ENCODE results near the gene JARID2.
"Not testable (repeated sequence)": the region's sequence is repeated elsewhere in the genome, so short reads cannot be mapped to it uniquely, and the experiment has no call there.

Gene JARID2

DNA sequence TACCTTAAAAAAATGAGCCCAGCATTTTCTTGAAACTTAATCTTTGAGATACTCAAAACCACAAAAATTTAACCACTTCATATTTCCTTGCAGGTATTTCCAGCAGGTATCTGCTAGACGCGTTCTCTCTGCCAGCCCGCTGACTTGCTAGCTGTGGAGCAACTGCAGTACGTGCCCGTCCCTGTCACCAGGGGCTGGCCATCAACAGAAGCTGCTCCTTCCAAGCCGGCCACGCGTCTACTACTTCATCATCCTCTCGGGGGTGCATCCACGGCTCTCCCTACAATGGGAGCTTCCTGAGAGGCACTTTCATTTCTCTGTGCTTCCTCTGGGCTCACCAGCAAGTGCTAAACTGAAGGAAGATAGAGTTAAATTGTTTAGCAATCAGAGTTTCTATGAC lies 284.5 kb downstream of the JARID2 start:
- DNase-seq = no peak

DNA sequence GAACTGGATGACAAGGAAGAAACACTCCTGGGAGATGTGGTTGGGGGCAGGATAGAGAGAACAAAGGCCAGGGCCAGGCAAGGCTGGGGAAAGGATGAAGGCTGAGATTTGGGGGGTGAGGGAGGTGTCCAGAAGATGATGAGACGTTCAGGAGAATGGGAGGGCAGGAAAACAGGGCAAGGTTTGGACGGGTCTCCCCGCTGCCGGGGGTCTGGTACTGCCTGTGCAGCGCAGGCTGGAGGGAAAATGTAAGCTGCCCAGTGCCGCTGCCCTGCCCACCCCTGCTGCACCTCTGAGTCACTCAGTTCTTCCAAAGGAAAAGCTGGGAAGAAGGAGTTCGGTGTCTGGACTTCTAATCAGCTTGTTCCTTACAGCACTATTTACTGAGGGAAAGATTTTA lies 286.1 kb downstream of the JARID2 start:
- no peak for DNase-seq

DNA sequence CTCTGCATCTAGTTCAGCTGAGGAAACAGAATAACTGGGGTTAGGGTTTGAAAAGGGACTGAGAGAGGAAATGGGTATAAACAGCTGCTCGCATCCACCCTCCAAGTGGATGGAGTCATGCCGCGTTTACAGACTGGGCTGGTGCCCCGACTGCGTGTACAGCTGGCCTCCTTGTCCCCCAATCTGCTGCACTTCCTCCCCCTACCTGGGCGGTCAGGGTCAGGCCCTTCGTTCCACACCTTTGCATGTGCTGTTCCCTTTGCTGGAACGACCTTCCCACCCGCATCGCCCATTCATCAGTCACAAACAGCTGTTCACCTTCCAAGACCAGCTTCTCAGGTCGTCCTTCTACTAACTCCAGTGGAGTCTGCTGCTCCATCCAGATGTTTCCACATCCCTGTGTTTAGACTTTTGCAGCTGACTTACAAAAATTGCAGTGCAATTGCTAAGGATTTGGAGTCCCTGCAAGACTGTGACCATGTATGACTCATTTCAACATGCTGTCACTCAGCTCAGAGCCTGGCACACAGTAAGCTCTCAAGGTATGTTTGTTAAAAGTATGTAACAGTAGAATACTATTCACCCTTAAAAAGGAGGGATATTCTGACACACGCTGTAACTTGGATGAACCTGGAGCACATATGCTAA lies 287.6 kb downstream of the JARID2 start:
- DNase-seq = no peak

DNA sequence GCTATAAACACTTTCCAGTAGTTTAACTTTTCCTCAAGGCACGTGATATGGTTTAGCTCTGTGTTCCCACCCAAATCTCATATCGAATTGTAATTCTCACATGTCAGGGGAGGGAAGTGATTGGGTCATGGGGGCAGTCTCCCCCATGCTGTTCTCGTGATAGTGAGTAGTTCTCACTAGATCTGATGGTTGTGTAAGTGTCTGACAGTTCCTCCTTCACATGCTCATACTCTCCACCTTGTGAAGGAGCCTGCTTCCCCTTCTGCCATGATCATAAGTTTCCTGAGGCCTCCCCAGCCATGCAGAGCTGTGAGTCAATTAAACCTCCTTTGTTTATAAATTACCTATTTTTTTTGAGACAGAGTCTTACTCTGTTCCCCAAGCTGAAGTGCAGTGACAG lies 289.1 kb downstream of the JARID2 start:
- DNase-seq = no peak

DNA sequence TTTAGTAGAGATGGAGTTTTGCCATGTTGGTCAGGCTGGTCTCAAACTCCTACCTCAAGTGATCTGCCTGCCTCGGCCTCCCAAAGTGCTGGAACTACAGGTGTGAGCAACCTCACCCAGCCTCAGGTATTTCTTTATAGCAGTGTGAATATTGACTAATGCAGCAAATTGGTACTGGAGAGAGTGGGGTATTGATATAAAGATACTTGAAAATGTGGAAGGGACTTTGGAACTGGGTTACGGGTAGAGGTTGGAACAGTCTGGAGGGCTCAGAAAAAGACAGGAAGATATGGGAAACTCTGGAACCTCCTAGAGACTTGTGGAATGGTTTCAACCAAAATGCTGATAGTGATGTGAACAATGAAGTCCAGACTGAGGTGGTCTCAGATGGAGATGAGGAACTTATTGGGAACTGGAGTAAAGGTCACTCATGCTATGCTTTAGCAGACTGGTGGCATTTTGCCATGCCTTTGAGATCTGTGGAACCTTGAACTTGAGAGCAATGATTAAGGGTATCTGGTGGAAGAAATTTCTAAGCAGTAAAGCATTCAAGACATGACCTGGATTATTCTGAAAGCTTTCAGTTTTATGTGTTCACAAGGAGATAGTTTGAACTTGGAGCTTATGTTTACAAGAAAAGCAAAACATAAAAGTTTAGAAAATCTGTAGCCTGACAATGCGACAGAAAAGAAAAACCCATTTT lies 289.8 kb downstream of the JARID2 start:
- no peak for DNase-seq

DNA sequence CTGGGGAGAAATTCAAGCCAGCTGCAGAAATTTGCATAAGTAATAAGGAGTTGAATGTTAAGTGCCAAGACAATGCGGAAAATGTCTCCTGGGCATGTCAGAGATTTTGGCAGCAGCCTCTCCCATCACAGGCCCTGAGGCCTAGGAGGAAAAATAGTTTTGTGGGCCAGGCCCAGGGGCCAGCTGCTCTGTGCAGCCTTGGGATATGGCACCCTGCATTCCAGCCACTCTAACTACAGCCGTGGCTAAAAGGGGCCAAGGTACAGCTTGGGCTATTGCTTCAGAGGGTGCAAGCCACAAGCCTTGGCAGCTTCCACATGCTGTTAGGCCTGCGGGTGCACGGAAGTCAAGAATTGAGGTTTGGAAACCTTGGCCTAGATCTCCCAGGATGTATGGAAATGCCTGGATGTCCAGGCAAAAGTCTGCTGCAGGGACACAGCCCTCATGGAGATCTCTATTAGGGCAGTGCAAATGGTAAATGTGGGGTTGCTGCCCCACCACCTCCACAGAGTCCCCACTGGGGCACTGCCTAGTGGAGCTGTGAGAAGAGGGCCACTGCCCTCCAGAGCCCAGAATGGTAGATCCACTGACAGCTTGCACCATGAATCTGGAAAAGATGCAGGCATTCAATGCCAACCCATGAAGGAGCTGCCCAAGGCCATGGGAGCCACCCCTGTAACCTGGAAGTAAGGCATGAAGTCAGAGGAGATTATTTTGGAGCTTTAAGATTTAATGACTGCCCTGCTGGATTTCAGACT lies 290.5 kb downstream of the JARID2 start:
- no peak for DNase-seq

DNA sequence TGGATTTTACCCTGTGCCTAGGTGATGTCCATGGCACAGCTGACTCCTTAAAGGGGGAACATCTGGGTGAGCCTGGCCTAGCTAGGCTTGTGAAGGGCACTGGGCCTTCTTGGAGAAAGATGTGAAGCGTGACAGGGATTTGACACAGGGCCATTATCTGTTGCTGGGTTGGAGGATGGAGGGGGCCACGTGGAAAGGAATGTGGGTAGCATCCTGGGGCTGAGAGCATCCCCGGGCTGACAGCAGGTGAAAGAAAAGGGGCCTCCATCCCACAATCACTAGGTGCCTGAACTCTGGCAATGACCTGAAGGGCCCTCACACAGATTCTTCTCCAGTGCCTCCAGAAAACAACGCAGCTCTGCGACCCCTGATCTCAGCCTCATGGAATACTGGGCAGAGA lies 292.2 kb downstream of the JARID2 start:
- DNase-seq = no peak

DNA sequence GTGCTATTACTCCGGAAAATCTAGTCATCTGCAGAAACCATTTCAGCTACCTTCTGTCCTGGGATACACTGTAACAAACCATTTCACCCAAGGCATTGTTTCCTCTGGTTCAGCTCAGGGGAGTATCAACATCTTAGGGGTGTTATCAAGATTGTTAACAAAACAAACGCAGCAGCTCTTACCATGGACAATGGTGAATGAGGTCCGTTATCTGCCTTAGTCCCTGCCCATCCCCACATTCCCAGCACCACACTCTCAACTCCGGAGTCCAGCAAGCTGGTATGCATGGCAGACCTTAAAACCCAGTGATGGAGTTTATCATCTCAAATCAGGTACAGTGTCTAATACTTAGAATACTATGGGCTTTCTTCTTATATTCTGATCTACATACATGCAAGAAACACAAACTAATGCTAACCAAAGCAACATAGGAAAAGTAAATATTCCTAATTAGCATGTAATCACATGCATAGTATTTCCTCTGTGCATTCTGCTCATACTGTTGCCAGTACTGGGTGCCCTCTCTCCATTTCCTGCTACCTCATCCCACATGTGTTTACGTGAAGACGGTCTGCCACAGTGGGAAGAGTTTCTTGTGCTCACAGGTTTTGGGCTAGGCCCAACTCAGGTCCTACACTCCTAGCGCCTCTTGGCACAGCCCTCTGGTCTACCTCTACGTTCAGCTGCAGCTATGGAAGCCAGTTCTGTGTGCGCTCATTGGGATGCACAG lies 293.1 kb downstream of the JARID2 start:
- no peak for DNase-seq

DNA sequence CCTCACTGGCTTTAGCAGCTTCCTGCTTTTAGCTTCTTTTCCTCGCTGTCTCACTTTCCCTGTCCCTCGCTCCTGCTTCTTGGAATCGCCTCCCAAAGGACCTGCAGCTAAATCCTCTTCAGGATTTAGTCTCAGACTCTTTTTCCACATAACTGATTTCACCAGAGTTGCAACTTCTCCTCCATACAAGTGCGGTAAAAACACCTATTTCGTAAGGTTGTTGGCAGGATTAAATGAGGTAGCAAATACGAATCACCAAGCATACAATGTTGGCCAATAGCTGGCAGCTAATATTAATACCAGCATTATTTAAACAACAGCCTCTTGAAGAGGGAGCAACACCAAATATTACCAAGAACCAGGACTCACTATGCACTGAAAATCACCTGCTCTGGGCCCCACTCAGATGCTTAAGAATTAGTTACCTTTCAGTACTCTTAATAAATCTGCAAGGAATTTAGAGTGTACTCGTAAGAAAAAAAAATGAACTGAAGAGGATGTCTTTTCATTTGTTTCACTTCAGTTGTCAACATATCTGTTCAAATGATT lies 293.9 kb downstream of the JARID2 start:
- DNase-seq = no peak

DNA sequence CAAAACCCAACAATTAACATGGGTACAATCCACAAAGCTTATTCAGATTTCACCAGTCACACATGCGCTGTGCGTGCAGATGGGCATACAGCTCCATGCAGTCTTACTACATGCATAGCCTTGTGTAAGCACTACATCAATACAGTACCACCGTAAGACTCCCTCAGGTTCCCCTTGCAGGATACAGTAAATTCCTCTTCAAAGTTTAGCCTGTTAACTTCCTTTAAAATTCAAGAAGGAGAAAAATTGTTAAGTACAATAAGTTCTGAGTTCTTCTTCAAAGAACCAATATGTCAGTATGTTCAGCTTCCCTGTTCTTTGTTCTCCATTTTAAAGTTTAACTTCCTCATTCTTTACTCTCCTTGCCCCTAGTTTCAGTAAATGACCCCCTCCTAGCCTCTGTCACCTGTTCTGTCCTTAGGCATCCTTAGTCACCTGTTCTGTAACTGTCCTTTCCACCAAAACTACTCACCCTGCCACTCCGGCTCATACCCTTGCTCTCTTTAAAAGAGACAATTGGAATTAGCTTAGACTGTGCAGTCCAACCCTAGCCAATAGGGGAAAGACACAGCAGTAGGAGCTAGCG lies 297.6 kb downstream of the JARID2 start:
- not testable (repeated sequence) for DNase-seq

DNA sequence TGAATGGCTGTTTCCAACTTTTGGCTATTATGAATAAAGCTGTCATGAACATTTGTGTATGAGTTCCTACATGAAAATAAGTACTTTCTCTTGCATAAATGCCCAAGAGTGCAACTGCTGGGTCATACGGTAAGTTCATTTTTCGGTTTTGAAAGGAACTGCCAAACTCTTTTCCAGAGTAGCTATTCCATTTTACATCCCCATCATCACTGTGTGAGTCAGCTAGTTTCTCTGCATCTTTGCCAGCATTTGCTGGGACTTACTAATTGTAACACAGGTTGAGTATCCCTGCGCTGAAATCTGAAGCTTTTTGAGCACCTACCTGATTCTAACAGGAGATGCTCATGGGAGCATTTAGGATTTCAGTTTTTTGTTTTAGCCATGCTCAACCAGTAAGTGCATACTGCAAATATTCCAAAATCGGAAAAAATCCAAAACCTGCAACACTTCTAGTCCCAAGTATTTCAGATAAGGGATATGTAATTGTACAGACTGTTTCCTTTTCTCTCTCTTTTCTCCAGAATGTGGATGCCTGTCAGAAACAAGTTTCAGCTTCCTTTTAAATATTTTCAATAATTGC lies 298.5 kb downstream of the JARID2 start:
- DNase-seq = no peak

DNA sequence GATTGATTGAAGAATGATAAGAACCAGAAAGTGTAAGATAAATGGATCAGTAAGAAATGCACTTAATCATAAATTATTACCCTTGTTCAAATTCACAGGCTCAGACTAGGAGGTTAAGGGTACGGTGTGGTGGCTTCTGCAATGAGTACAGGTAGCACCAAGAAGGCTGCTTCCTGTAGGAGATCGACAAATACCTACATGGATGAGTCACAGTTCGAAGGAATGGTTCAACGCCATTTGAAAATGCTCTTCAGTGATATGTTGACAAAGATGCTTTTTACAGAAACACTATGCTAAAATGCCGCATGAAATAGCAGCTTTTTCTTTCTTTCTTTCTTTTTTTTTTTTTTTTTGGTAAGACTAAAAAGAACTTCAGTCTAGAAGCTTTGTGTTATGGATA lies 300.7 kb downstream of the JARID2 start:
- DNase-seq = no peak

DNA sequence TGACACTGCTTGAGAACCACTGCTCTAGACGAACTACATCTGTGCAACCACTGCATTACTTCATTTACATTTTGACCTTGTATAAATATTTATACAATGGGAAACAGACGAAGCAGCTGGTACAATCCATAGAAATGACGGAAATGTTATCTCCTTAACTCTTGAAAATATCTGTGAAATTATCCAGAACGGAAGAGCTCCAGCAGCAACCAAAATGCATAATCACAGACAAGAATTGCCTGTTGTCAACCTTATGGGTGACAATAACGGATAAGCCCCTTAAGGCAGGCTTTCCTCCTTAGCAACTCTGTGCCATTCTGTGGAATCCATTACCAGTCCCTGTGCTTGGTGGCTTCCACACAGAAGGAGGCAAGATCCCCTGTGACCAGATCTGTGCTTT lies 301.5 kb downstream of the JARID2 start:
- no peak for DNase-seq

DNA sequence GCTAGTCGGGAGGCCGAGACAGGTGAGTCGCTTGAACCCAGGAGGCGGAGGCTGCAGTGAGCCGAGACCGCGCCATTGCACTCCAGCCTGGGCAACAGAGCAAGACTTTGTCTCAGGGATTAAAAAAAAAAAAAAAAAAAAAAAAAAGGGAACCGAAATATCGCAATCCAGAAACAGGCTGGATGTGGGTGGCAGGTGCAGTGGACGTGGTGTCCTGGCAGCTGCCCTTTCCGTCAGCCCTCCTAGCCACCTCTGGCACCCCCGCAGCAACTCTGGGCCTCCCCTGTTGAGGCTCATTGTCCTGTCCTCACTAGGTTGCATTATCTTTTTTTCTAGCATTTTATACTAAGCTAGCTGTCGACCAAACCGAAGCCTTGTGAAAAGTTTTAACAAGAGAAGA lies 303.5 kb downstream of the JARID2 start:
- DNase-seq = no peak

DNA sequence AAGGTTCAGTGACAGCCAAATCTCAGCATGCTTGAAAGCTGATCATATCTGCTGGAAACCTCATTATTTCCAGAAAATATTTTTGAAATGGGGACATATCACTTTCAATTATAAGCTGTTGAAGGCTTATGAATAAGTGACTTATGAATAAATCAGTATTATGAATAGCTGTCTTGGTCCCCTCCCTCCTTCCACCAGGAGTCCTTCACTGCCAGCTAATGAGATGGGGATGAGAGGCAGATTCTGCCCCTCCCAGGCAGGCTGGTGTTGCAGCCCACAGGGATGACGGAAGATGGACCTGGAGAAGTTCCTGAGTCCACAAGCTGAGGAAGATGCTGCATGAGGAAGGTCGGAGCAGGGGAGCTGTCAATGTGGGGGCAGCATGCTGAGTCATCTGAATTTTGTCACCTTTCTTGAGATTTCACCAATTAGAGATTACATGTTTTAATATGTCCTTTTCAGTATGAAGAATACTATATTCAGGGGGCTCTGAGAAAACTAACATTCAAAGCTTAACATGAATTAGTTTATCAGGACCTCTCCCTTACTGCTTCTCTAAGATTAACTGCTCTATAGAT lies 304.8 kb downstream of the JARID2 start:
- no peak for DNase-seq

DNA sequence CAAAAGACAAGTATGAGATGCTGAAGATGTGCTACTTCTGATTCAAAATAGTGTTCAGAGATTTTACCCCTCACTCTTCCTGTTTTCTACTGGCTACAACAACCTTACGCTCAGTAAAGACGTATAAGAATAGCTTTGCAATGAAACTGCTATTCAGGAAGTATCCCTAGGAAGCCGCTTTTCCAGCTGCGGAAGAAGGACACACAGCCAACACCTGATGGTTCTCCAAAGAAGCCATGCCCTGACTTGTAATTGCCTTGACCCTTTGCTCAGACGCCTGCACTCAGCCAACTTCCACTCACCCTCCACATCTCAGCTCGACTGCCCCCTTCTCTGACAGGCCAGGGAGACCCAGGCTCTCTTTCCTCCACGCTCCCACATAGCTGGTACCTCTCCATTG lies 305.4 kb downstream of the JARID2 start:
- DNase-seq = no peak

DNA sequence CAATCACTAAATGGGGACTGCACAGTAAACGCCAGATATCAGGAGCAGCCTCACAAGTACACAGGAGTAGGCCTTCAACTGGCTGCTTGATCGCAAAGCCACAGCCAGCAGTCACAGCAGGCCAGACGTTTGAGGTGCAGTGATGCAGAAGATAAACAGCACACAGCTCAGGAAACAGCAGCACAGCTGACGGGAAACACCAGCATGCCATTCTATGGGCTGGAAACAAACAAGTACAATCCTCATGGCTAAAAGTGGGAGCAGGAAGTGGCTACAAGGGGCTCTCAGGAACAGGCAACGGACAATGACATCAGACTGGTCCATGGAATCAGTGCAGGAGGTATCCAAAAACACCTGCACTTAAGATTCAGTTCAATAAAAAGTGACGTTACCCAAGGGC lies 305.9 kb downstream of the JARID2 start:
- DNase-seq = no peak

DNA sequence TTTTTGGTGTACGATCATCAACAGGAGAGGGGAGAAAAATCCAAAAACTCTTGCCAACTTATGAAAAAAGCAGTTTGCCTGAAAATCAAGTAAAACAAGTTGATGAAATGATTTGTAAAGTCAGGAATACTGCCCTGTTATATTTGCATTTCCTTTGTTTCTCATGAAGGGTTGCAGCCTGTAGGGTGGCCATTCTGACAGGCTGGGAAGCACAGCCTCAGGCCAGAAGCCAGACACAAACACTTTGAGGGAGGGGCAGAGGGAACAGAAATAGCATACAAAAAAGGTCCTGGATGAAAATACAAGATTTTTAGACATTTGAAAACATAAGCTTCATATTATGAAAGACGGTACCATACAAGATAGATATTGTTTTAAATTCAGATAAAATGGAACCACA lies 307.2 kb downstream of the JARID2 start:
- no peak for DNase-seq

DNA sequence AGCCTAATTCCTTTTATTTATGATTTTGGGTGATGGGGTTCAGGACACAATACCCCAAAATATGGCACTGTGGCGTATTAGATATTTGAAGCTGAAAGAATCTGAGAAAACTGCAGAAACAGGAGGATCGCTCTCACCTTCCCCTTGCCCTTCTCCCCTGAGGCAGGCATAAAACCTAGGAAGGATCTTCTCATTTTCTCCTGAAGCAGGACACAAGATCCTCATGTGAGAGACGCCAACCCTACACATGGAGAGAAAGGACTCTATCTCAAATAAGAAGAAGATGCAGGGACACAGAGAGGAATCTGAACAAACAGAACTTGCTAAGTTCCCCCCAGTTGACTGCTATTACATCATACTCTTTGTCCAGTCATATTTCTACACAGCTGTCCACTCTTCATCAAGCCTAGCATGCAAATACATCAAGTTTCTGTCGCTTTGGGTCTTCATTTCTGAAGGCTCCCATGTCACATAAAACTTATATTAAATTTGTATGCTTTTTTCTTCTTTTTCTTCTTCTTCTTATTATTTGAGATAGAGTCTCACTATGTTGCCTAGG lies 307.9 kb downstream of the JARID2 start:
- DNase-seq = no peak

DNA sequence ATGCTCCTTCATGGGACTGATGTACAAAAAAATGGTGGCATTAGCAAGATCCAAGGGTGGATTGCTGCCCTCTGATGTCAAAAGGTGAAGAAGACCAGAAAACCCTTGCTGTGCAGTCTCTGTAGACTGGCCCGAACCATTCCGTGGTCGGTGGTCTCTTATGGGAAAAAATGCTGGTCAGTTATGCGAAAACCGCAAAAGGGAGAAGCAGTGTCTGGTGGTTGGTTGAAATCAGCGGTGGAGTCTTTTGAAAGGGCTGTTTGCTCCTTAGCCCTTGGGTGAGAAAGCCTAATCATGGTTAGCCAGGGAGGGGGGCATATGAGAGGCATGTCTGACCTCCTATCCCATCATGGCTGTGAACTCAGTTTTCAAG lies 308.8 kb downstream of the JARID2 start:
- DNase-seq = no peak

DNA sequence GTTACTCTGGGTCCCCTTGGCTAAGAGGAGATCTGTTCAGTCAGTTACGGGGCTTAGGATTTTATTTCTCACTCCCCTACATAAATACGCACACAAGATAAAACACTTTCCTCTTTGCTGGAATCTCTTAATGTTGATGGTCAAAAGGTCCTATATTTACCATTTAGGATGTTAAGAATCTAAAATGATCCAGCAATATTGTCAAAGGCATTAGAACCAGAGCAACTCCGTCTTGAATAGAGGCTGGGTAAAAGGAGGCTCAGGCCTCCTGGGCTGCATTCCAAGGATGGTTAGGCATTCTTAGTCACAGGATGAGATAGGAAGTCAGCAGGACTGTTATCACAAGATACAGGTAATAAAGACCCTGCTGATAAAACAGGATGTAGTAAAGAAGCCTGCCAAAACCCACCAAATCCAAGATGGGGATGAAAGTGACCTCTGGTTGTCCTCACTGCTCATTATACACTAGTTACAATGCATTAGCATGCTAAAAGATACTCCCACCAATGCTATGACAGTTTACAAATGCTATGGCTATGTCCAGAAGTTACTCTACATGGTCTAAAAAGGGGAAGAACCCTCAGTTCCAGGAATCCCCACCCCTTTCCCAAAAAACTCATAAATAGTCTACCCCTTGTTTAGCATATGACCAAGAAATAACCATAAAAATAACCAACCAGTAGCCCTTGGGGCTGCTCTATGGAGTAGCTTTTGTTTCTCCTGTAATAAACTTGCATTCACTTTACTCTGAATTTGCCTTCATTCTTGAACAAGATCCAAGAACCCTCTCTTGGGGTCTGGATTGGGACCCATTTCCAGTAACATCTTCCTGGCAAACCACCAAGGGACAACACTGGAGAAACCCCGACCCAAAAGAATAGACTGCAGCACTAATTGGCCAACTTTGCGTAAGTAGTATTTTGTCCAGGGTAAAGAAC lies 309.5 kb downstream of the JARID2 start:
- DNase-seq = no peak
